Hematopoietic multipotent progenitor cell treated with erythropoietin and hydrocortisone succinate and interleukin-3 and kit ligand, for 17 days (in vitro differentiated cells): Measurements from ENCODE around the gene MAML1.

Experiments
- DNase-seq: peaks from one replicate; pipeline ENCODE4 v3.0.0-alpha.2; 2015; ENCODE audit warnings: low spot score

Gene MAML1

DNA sequence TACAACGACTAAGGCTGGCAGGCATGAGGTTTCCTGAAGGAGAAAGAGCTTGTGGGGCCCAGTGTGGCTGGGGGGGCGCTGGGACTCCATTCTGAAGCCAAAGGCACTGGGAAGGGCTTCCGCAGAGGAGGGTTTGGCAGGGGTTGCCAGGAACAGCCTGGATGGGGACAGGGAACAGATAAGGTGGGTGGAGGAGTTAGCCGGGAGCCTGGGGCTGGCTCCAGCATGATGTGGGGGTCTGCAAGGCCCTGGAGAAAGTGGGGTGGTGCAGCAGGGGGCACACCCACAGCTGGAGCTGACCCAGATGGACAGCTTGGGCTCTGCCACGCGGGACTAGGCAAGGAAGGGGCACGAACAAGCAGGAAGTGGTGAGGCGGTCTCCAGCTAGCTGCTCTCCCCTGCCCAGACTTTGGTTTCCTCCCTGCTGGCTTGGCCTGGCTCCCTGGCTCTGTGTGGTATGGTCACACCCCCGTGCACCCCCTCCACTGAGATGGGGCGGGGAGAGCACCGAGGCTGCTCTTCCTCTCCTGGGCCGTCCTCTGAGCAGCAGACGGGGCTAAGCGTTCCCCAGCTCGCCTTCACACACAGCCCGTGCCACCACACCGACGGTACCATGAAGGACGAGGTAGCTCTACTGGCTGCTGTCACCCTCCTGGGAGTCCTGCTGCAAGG is 61.0 kb downstream of the MAML1 start, which contains the start of gene LTC4S:
LTC4S (plus strand) TSS at position 519 of the 672 bp plus-strand sequence; CDS start at position 614, 95 bp downstream.
- no peak for DNase-seq

- no peak for DNase-seq
Observed at GRCh38 chr5:179794171-179794570, 61.5 kb downstream of the MAML1 start.

DNA sequence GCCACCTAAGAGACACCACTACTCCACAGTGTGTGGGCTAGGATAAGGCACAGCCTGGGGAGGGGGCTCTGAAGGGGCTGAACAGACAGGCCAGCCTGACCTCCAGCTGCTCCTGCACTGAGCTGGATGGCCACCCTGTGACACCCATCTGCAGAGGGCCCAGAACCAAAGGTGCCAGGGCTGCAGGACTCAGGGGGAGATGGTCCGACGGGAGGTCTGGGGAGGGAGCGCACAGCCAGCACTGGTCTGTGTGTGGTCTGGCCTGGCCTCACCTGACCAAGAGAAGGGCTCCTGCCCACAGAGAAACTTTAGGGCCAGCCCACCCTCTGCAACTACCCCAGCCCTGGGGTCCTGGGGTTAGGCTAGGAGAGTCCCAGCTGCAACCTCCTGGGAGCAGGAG is 62.0 kb downstream of the MAML1 start:
- DNase-seq, result no peak

DNA sequence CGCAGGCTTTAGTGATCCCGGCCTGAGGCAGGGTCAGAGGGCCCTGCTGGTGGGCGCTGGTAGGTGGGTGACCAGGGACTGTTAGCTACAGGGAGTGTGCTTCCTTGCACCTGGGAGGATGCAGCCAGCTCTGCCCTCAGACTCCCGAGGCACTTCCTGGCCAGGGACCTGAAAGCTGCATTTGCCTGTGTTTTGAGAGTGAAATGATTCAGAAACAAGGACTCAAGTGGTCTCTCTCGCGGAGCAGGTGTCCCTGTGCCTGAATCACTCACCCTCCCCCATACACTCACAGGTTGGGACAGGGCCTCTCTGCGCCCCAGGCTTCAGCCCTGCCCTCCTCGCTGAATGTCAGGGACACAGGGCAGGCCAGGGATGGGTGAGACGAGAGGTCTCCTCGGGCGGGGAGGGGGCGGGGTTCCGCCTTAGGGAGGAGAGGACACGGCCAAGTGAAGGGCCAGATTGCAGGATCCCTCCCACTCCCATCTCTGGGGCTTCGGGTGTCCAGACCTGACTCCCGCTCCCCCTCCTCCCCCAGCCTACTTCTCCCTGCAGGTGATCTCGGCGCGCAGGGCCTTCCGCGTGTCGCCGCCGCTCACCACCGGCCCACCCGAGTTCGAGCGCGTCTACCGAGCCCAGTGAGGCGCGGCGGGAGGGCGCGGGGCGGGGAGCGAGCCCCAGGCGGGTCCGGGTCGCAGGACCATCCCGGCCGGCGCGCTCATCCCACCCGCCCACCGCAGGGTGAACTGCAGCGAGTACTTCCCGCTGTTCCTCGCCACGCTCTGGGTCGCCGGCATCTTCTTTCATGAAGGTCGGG is 62.6 kb downstream of the MAML1 start:
- DNase-seq, result no peak

- DNase-seq, result peak; percentile 73
Observed at GRCh38 chr5:179795863-179796833, 63.5 kb downstream of the MAML1 start.

DNA sequence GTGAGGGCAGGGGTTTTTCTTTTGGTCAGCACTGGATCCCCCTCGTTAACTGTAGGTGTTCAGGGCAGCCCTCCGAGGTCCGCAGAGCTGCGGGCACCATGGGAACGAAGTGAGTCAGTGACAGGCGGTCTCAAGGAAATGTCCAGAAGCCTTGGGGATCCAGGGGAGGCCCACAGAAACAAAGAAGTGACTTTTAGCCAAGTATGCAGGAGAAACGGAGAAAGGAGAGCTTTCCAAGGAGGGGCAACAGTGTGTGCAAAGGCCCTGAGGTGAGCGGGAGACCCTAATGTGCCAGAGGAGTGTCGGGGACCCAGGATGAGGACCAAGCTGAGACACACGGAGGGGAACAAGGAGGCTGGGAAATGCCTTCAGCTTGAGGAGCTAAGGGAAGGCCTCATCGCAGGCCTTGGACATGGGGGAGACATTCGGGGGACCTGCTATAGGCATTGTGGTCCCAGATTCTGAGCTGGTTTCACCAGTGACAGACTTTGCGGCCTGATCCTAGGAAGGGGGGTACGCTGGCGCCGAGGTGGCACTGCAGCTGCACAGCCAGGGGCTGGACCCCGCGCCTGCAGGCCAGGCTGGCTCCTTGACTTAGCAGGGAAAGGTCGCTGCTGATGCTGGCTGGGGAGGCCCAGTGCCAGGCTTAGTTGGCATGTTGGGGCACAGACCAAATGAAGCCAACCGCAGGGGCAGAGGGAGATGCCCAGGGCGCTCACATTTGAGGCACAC is 64.4 kb downstream of the MAML1 start:
- no peak for DNase-seq

DNA sequence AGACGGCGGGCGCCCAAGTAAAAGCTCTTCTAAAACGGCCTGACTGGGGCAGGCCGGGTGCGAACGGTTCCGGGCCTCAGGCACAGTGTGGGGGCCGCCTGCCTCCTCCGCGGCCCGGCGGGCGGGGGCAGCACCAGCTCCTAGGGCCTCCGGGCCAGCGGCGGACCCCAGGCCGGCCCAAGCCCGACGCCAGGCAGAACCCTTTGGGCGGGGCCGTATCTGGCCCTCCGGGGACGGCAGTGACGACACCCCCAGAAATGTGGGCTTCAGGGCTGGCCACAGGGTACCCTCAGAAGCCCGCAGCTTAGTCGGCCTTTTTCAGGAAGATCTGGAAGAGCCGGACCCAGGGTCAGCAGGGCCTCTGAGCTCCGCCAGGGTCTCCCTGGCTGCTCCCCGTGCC is 65.1 kb downstream of the MAML1 start:
- DNase-seq, result no peak

GRCh38 chr5:179798144-179798770 is 65.6 kb downstream of the MAML1 start:
- no peak for DNase-seq

GRCh38 chr5:179798771-179799643 is 66.4 kb downstream of the MAML1 start:
- DNase-seq, result no peak

DNA sequence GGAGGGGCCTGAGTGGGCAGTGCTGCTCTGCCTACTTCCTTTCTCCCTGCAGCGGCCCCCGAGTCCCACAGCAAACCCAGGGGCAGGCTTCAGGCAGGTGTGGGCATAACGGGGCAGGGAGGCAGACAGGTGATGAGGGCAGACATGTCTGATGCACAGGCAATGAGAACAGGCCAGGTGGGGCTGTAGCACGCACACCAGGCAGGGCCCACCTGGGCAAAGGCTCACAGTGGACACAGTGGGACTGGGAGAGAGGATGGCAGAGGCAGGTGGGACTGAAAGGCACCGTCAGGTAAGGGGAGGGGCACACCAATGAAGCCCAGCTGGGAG is 67.0 kb downstream of the MAML1 start:
- no peak for DNase-seq

- no peak for DNase-seq
Observed at GRCh38 chr5:179800071-179800695, 67.6 kb downstream of the MAML1 start.

GRCh38 chr5:179800696-179801201 is 68.1 kb downstream of the MAML1 start:
- no peak for DNase-seq

DNA sequence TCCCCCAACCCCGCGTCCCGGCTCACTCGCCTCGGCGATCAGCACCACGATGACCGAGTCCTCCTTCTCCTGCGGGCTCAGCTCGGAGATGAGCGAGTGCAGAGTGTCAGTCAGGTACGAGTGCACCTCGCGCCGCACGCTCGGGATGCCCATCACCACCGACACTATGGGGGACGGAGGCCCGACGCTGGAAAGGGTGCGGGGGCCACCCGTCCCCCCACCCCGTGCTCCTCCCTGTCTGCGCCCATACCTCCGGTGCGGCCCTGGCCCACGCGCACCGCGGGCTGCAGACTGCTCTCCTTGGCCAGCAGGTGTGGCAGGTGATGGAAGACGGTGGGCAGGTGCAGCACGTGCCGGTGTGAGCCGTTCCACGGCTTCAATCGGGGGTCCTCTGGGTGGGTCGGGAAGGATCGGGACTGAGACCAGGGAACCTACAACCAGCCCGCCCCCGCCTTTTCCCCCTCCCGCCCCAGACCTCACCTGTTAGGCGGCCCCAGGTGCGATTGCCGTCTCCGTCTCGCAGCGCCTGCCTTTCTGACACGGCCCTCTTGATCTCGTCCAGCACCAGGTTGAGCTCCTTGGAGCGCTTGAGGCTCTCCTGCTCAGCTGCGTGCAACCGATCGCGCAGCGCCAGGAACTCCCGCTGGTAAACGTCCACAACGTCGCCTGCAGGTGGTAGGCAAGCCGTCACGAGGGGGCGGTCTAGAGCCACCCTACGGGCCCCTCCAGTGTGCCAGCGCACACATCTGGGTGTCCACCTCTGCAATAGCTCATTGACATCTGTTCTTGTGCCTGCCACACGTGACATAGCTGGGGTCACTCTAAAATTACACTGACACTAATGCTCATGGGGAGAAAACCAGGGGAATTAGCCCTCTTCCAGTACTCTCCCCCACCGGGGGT is 68.9 kb downstream of the MAML1 start:
- peak; percentile 84 for DNase-seq

GRCh38 chr5:179802207-179802883 is 69.7 kb downstream of the MAML1 start:
- no peak for DNase-seq

- no peak for DNase-seq
Observed at GRCh38 chr5:179802950-179803562, 70.4 kb downstream of the MAML1 start.

DNA sequence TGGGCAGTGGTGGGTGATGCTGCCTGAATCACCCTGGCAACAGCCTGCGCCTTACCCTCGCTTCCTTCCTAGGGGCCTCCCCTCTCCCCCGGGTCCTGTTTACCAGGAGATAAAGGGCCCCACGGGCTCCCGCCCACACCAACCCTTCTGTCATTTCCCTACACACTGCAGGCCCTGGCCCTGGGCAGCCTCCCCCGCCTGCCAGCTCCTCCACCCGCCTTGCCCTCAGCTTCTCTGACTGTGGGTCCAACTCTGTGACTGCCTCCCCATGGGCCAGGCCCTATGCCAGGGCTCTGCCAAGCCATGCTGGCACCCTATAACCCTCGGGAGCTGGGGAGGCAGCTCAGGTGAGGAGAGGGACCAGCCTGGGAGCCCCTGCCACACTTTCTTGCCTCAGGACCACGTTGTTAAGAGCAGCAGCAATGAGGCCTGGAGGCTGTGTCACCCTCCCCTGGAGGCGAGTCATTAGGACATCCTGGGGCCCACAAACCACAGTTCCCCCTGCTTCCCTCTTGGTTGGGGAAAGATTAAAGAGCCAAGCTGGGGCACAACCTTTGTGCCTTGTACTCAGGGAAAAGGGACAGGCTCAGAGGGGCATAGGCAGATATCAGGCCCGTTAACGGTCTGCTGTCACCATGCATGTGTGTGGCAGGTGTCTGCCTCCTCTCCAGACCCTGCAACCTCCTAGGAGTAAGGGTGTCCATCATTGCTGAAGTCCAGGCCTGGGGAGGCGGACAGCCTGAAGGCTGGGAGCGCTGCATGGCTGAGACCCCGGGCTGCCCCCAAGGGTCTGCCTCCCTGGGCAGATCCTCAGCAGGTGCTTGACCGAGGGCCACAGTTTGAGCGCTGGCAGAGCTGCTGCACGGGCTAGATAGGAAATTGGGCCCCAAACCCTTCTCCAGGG is 71.3 kb downstream of the MAML1 start:
- DNase-seq, result peak; percentile 29
